Mucosa of descending colon (tissue), 3 donors: Measurements from ENCODE around the gene SPON1. TPM values are rescaled to one million over a fixed set of nuclear protein-coding genes. Genes with fewer than 3 reads are reported as not detected.

Experiments
- ATAC-seq: fragments of 200-7000 bp; cut with Tn5 transposase; one replicate; pipeline ENCODE4 v1.9.1; 2020; ENCODE audit warnings: mild to moderate bottlenecking, moderate library complexity
- DNase-seq, 3 donors: peaks; one replicate each; pipeline ENCODE4 v3.0.0-alpha.2; 2020
- H3K36me3 ChIP-seq: fragments of 200-600 bp; one replicate; pipeline ENCODE4 v1.8.0; 2021; ENCODE audit warnings: low read depth, mild to moderate bottlenecking
- H3K4me1 ChIP-seq: fragments of 200-600 bp; one replicate; pipeline ENCODE4 v1.8.0; 2021; ENCODE audit warnings: low read depth, mild to moderate bottlenecking
- H3K4me3 ChIP-seq: fragments of 200-600 bp; one replicate; pipeline ENCODE4 v1.8.0; 2021; ENCODE audit warnings: mild to moderate bottlenecking
- H3K9me3 ChIP-seq: fragments of 200-600 bp; one replicate; pipeline ENCODE4 v1.8.0; 2021; ENCODE audit warnings: mild to moderate bottlenecking
- CTCF ChIP-seq: fragments of 200-600 bp; IDR thresholded peaks from one replicate; pipeline ENCODE4 v1.8.0; 2022; ENCODE audit warnings: antibody characterized with exemption, mild to moderate bottlenecking
- intact Hi-C, 2 donors: fragments of 100-400 bp; cut with DNase I in 1 of 2; cut with micrococcal nuclease in 1 of 2; formaldehyde crosslinking; loops; one replicate each; pipeline versions ENCODE4 v1.11.0 to v1.11.1; 2022; cut with DNase I, micrococcal nuclease
- total RNA-seq, 3 donors: library from RNA; stranded (reverse); fragmentation: NEBNext Ultra II Directional in 2 of 3; extraction: Animal tissue kit (Norgen Biotek cat#: 25700) in 2 of 3; gene quantifications; one replicate each; pipeline versions ENCODE4 v1.2.1 to v1.2.4, GENCODE V29; 2021 to 2023
- donor health status: DM: no; HTN: no; CAD: no; lungs with moderate emphysema.
- donor health status: DM: no; HTN: no; CAD: no.
- donor health status: DM: no; HTN: yes; CAD: no.

Gene SPON1
- total RNA-seq, 3 donors from 2014 or later = 43.6 to 85.5 (median 64.2) TPM

- no peaks in the 10 kb centered on the region for H3K36me3 ChIP-seq
- intact Hi-C loops = no loop called here
- DNase-seq (no peak), ATAC-seq (no peak)
- H3K4me3 ChIP-seq = no peak overlapping the region
- no peak for TF ChIP-seq CTCF
- no peaks in the 10 kb centered on the region for H3K9me3 ChIP-seq
- no peaks in the 10 kb centered on the region for H3K4me1 ChIP-seq
Observed at GRCh38 chr11:14067686-14068085, 105.2 kb downstream of the SPON1 start.

- H3K9me3 ChIP-seq = no peaks in the 10 kb centered on the region
- no peaks in the 10 kb centered on the region for H3K36me3 ChIP-seq
- intact Hi-C loops = no loop called here
- no peaks in the 10 kb centered on the region for H3K4me1 ChIP-seq
- ATAC-seq (no peak), DNase-seq (no peak)
- H3K4me3 ChIP-seq = no peak overlapping the region
- TF ChIP-seq CTCF = no peak
Observed at GRCh38 chr11:14070896-14071295, 108.4 kb downstream of the SPON1 start.

- no peaks in the 10 kb centered on the region for H3K36me3 ChIP-seq
- intact Hi-C loops = no loop called here
- no peak for TF ChIP-seq CTCF
- H3K4me3 ChIP-seq = no peak overlapping the region
- ATAC-seq (peak; percentile 38), DNase-seq (no peak)
- H3K9me3 ChIP-seq = no peaks in the 10 kb centered on the region
- H3K4me1 ChIP-seq = no peaks in the 10 kb centered on the region
Observed at GRCh38 chr11:14073849-14074476, 111.4 kb downstream of the SPON1 start.

GRCh38 chr11:14075118-14076078, 112.9 kb downstream of the SPON1 start:
- Histone ChIP-seq H3K4me3 (no peak overlapping the region), H3K9me3 (no peaks in the 10 kb centered on the region), H3K4me1 (no peaks in the 10 kb centered on the region), H3K36me3 (no peaks in the 10 kb centered on the region)
- TF ChIP-seq CTCF = no peak
- ATAC-seq (peak; percentile 71), DNase-seq (no peak)
- intact Hi-C loops = no loop called here

- Histone ChIP-seq H3K4me3 (no peak overlapping the region), H3K9me3 (no peaks in the 10 kb centered on the region), H3K4me1 (no peaks in the 10 kb centered on the region), H3K36me3 (no peaks in the 10 kb centered on the region)
- DNase-seq = no peak
- TF ChIP-seq CTCF = no peak
- intact Hi-C loops = no loop called here
- peak; percentile 43 for ATAC-seq
Observed at GRCh38 chr11:14079011-14079410, 116.5 kb downstream of the SPON1 start.
